ENCODE measurements around the gene STX1A. TPM values are rescaled to one million over a fixed set of nuclear protein-coding genes. Genes with fewer than 3 reads are reported as not detected.

STX1A gene
- total RNA-seq: 23.0 and 40.8 TPM in 2 replicates

DNA sequence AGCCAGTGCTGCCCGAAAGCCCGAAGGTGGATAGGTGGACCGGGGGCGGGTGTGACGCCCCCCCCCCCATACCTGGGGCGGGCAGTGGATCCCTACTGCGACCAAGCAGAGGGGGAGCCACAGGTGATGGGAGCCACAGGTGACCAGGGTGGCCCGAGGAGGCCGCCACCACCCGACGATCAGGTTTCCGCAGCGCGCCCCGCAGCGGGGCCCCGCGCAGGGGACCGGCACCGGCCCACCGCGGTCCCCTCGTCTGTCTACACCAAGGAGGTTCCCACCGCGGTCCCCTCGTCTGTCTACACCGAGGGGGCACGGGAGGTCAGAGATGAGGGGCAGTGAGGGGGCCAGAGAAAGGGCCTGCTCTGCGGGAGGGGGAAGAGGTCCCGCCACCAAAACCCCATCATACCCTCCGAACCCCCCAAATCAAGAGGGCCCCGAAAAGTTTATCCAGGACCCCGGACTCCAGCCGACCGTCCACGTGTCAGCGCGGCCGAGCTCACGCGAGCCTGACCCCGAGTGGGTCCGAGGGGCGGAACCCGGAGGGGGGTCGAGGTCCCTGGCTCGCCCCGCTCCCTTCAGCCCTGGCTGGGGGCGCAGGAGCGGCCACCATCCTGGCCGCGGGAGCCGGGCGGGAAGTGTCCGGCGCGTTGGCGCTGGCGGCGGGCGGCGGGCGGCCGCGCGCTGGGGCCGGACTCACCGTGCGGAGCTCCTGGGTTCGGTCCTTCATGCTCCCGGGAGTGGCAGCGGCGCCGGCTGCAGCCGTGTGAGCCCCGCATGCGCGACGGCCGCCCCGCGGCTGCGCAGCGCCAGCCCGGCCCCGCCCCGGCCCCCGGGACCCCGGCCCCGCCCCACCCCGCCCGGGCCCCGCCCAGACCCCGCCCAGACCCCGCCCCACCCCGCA lies at the start of gene STX1A:
Gene STX1A, minus strand, starts transcription at position 765 of the 901 bp plus-strand sequence. Its CDS starts 38 bp downstream, at position 727.

DNA sequence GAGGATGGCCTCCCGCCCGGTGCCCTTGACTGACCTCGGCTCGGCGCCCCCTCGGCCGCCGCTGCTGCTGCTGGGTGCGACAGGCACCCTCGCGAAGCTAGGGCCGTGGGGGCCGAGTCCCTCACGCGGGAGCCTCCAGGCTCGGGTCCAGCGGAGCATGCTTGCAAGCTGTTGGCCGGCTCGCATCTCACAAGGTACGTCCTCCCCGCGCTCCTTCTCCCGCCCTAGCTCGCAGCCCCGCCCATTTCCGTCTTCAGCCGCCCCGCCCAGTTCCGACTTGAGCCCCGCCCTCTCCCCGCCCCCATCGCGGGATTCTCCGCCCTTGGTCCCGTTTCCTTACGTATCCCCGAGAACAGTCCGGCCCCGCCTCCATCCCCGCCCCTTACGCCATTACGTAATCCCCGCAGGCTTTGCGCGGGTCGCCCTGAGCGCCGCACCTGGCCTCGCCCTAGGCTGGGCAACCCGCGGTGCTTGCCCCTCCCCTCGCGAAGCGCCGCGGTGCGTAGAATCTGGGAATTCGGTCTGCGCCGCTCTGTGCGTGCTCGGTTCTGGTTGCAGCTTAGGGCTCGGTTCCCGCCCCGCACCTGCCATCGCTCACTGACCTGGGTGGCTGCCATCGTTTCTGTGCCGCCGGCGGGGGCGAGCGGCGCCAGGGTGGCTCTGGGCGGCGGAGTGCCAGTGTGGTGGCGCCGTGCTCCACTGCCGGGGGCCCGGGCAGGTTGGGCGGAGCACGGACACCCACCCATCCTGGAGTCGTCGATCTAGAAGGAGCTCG lies 19.3 kb upstream of the STX1A start, which contains the start of gene ABHD11:
Gene ABHD11, minus strand, starts transcription at position 191 of the 775 bp plus-strand sequence. Its CDS starts 32 bp downstream, at position 159.

DNA sequence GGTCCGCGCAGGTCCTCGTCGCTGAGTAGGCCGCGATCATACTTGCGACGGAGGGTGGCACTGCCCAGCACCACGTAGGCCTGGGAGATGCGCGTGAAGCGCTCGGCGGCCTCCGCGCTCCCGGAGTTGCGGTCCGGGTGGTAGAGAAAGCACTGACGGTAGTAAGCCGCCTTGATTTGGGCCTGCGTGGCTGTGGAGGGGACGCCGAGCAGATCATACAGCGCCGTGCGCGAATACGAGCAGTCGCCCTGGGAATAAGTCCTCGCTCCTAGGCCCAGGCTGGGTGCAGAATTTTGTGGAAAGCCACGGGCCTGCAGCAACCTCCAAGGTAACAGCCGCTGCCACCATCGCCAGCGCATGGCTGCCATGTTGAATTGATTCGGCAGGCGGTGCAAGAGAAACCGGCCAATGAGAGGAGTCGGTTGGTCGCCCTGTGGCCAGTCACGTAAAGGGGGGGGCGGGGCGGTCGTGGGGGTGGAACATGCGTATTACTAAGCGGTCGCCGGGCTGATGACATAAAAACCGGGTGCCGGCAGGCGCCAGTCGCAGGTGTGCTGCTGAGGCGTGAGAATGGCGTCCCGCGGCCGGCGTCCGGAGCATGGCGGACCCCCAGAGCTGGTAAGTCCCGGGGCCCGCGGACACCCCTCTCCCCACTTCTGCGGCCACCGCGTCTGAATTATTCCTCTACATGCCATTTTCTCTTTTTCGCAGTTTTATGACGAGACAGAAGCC lies 36.2 kb downstream of the STX1A start, which contains the start of the genes BUD23 and DNAJC30:
Gene BUD23, plus strand, starts transcription at position 542 of the 732 bp plus-strand sequence. Its CDS starts 29 bp downstream, at position 571.
Gene DNAJC30, minus strand, starts transcription at position 398 of the 732 bp plus-strand sequence. Its CDS starts 30 bp downstream, at position 368.

DNA sequence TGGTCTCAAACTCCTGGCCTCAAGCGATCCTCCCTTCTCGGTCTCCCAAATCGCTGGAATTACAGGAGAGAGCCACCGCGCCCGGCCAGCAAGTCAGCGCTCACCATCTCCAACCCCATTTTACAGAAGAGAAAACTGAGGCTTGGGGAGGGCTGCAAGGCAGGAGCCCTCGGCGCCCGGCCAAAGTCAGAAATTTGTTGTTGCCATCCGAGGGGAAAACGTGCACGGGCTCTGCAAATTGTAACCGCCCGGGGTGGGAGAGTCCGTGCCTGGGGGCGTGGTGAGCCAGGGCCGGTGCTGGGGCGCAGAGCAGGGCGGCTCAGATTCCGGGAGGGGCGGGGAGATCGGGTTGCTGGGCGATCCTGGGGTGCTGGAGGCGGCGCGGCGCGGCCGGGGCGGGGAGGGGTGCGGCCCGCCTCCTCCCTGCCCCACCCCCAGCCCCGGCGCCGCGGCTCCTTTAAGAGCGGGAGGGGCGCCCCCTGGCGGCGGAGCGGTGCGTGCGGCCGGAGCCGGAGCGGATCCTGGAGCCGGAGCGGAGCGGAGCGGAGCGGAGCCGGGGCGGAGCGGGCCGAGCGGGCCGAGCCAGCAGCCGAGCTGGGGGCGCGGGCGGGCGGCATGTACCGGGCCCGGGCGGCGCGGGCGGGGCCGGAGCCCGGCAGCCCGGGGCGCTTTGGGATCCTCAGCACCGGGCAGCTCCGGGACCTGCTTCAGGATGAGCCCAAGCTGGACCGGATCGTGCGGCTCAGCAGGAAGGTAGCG lies 51.9 kb downstream of the STX1A start, which contains the start of gene VPS37D:
Gene VPS37D, plus strand, starts transcription at position 488 of the 759 bp plus-strand sequence. Its CDS starts 128 bp downstream, at position 616.

Other genes starting within 250 kb of the STX1A start
- gene BAZ1B, start 197.4 kb downstream of the STX1A start, total RNA-seq: 47.4 and 52.7 TPM in 2 replicates
- gene BCL7B, start 162.0 kb downstream of the STX1A start, total RNA-seq: 24.0 and 24.9 TPM in 2 replicates
- gene TBL2, start 141.1 kb downstream of the STX1A start, total RNA-seq: 102 and 150 TPM in 2 replicates
- 0.03 and 0.39 TPM in 2 replicates for gene MLXIPL, start 95.1 kb downstream of the STX1A start, total RNA-seq
- gene VPS37D, start 51.8 kb downstream of the STX1A start, total RNA-seq: 4.1 and 5.7 TPM in 2 replicates
- 3.0 and 3.5 TPM in 2 replicates for gene DNAJC30, start 36.2 kb downstream of the STX1A start, total RNA-seq
- 37.6 and 43.0 TPM in 2 replicates for gene BUD23, start 36.1 kb downstream of the STX1A start, total RNA-seq
- 6.5 and 7.5 TPM in 2 replicates for gene ABHD11, start 19.1 kb upstream of the STX1A start, total RNA-seq
- not detected in 2 replicates for gene CLDN3, start 50.6 kb upstream of the STX1A start, total RNA-seq
- gene CLDN4, start 111.3 kb upstream of the STX1A start, total RNA-seq: 0.26 TPM in 2 replicates
- 1.9 and 2.9 TPM in 2 replicates for gene METTL27, start 122.8 kb upstream of the STX1A start, total RNA-seq
- not detected in 2 replicates for gene TMEM270, start 141.5 kb upstream of the STX1A start, total RNA-seq